Fibroblast of lung (primary cell): Measurements from ENCODE around the gene A3GALT2. TPM values are rescaled to one million over a fixed set of nuclear protein-coding genes. Genes with fewer than 3 reads are reported as not detected.

Experiments
- DNase-seq, 2 donors: peaks; one replicate each; pipeline versions ENCODE4 v3.0.0 to v3.0.0-alpha.2; 2010; ENCODE audit warnings: low read depth in 2 of 2
- H2AFZ ChIP-seq: 2 replicates; pipeline ENCODE4 v1.5.1; 2012; ENCODE audit warnings: low read length, control low read depth, inconsistent platforms
- H3K27ac ChIP-seq: 2 replicates; pipeline ENCODE4 v1.5.1; 2011; ENCODE audit warnings: low read length, control low read depth; ENCODE audit not compliant: insufficient read depth
- H3K27me3 ChIP-seq: 2 replicates; pipeline ENCODE4 v1.5.1; 2011; ENCODE audit warnings: mild to moderate bottlenecking, low read length; ENCODE audit not compliant: control insufficient read depth, insufficient read depth
- H3K36me3 ChIP-seq: 2 replicates; pipeline ENCODE4 v1.5.1; 2011; ENCODE audit warnings: low read length; ENCODE audit not compliant: control insufficient read depth, insufficient read depth
- H3K4me1 ChIP-seq: 2 replicates; pipeline ENCODE4 v1.5.1; 2011; ENCODE audit warnings: low read length; ENCODE audit not compliant: control insufficient read depth, insufficient read depth; ENCODE audit errors: extremely low read depth
- H3K4me2 ChIP-seq: 2 replicates; pipeline ENCODE4 v1.5.1; 2011; ENCODE audit warnings: low read length, control low read depth; ENCODE audit not compliant: insufficient read depth; ENCODE audit errors: extremely low read depth
- H3K4me3 ChIP-seq, 4 experiments: fragments of 200-600 bp in 1 of 4; sonication (generic) in 1 of 4; replicated peaks in 1 of 4; 2 replicates each; pipeline ENCODE4 v1.5.1; 2011 to 2016; ENCODE audit warnings: low read length in 4 of 4, low read depth in 3 of 4, mild to moderate bottlenecking in 3 of 4, control low read depth in 2 of 4, inconsistent platforms in 1 of 4, mixed read lengths in 1 of 4; ENCODE audit not compliant: insufficient read depth in 1 of 4; ENCODE audit errors: control extremely low read depth in 1 of 4
- H3K79me2 ChIP-seq: 2 replicates; pipeline ENCODE4 v1.5.1; 2012; ENCODE audit warnings: mild to moderate bottlenecking, low read length, inconsistent platforms; ENCODE audit not compliant: control insufficient read depth, insufficient read depth
- H3K9ac ChIP-seq: 2 replicates; pipeline ENCODE4 v1.5.1; 2011; ENCODE audit warnings: mild to moderate bottlenecking, low read length, control low read depth; ENCODE audit not compliant: insufficient read depth
- H3K9me3 ChIP-seq: 2 replicates; pipeline ENCODE4 v1.5.1; 2012; ENCODE audit warnings: low read depth, low read length; ENCODE audit not compliant: control insufficient read depth, insufficient read depth
- H4K20me1 ChIP-seq: 2 replicates; pipeline ENCODE4 v1.5.1; 2011; ENCODE audit warnings: low read length; ENCODE audit not compliant: control insufficient read depth, insufficient read depth; ENCODE audit errors: extremely low read depth
- CTCF ChIP-seq, 2 donors: IDR thresholded peaks in 1 of 2; conservative IDR thresholded peaks in 1 of 2; 1 replicate in 1 of 2; 2 replicates in 1 of 2; pipeline ENCODE4 v1.5.1; 2011 to 2012; ENCODE audit warnings: low read length in 2 of 2, control low read depth in 1 of 2, inconsistent platforms in 1 of 2, low read depth in 1 of 2, mild to moderate bottlenecking in 1 of 2
- EZH2 ChIP-seq: IDR thresholded peaks from 2 replicates; pipeline ENCODE4 v1.5.1; 2012; ENCODE audit warnings: low read length, control low read depth, mild to moderate bottlenecking; ENCODE audit errors: missing control alignments
- polyA plus RNA-seq, 2 donors: library from polyadenylated mRNA; depleted of rRNA in 1 of 2; stranded (reverse) in 1 of 2; unstranded in 1 of 2; fragments of >200 nt; gene quantifications; 2 replicates each; pipeline ENCODE4 v1.2.1, GENCODE V29; 2011 to 2012; ENCODE audit warnings: missing spikeins in 1 of 2
- total RNA-seq: library from RNA; depleted of rRNA; stranded (reverse); fragments of >200 nt; gene quantifications from 2 replicates; pipeline ENCODE4 v1.2.1, GENCODE V29; 2014

A3GALT2 gene
- total and polyA plus RNA-seq, 2 donors (not counting 1 experiment from before 2014, with no cell fraction given) = not detected

- TF ChIP-seq CTCF (conservative IDR thresholded peaks at IDR 0.05 in 1 of 2, IDR thresholded peaks at IDR 0.05 in 1 of 2; ENCODE audit: low read depth in 1 of 2, low read length in 2 of 2) = no peak
- TF ChIP-seq EZH2 = no peak
These were observed 1.2 kb upstream of the A3GALT2 start for GRCh38 chr1:33322109-33322508.

GRCh38 chr1:33321178-33321577 lies 280 bp upstream of the A3GALT2 start:
- H4K20me1 ChIP-seq = no peaks in the 10 kb centered on the region
- H3K79me2 ChIP-seq = no peaks in the 10 kb centered on the region
- TF ChIP-seq CTCF (conservative IDR thresholded peaks at IDR 0.05 in 1 of 2, IDR thresholded peaks at IDR 0.05 in 1 of 2; ENCODE audit: low read depth in 1 of 2, low read length in 2 of 2) (no peak), EZH2 (no peak)
- no peak overlapping the region for H3K9ac ChIP-seq
- H3K4me3 ChIP-seq = no peak overlapping the region
- H3K36me3 ChIP-seq = peaks cover 24% of the 10 kb centered on the region
- no peak overlapping the region for H2AFZ ChIP-seq
- no peaks in the 10 kb centered on the region for H3K9me3 ChIP-seq
- no peak overlapping the region for H3K4me2 ChIP-seq
- H3K27me3 ChIP-seq = no peaks in the 10 kb centered on the region
- no peak overlapping the region for H3K27ac ChIP-seq
- no peaks in the 10 kb centered on the region for H3K4me1 ChIP-seq
- no peak for DNase-seq

More at GRCh38 chr1:33322109-33322508, 1.2 kb upstream of the A3GALT2 start:
- no peak overlapping the region for H3K4me2 ChIP-seq
- H3K79me2 ChIP-seq = peaks cover 2% of the 10 kb centered on the region
- H3K9ac ChIP-seq = no peak overlapping the region
- no peak overlapping the region for H3K4me3 ChIP-seq
- peaks cover 3% of the 10 kb centered on the region for H3K4me1 ChIP-seq
- H3K27me3 ChIP-seq = no peaks in the 10 kb centered on the region
- H3K9me3 ChIP-seq = no peaks in the 10 kb centered on the region
- H2AFZ ChIP-seq = no peak overlapping the region
- no peaks in the 10 kb centered on the region for H4K20me1 ChIP-seq
- H3K36me3 ChIP-seq = peaks cover 27% of the 10 kb centered on the region
- H3K27ac ChIP-seq = no peak overlapping the region
- no peak for DNase-seq

- no peak overlapping the region for H3K9ac ChIP-seq
- no peak overlapping the region for H2AFZ ChIP-seq
- no peaks in the 10 kb centered on the region for H3K4me1 ChIP-seq
- no peak overlapping the region for H3K4me3 ChIP-seq
- H4K20me1 ChIP-seq = no peaks in the 10 kb centered on the region
- no peaks in the 10 kb centered on the region for H3K79me2 ChIP-seq
- DNase-seq = no peak
- no peaks in the 10 kb centered on the region for H3K9me3 ChIP-seq
- H3K27ac ChIP-seq = no peak overlapping the region
- H3K36me3 ChIP-seq = peaks cover 15% of the 10 kb centered on the region
- TF ChIP-seq CTCF (conservative IDR thresholded peaks at IDR 0.05 in 1 of 2, IDR thresholded peaks at IDR 0.05 in 1 of 2; ENCODE audit: low read depth in 1 of 2, low read length in 2 of 2) (no peak), EZH2 (no peak)
- H3K27me3 ChIP-seq = no peaks in the 10 kb centered on the region
- no peak overlapping the region for H3K4me2 ChIP-seq
These were observed 814 bp downstream of the A3GALT2 start for GRCh38 chr1:33319949-33320618.
